ENCODE measurements around the gene SZT2. TPM values are rescaled to one million over a fixed set of nuclear protein-coding genes. Genes with fewer than 3 reads are reported as not detected.

The SZT2 gene
- total and polyA plus RNA-seq, 2 of the 13 experiments (the other 11 are each of a cell fraction or from before 2014, with no cell fraction given), result 8.0 to 8.8 TPM

DNA sequence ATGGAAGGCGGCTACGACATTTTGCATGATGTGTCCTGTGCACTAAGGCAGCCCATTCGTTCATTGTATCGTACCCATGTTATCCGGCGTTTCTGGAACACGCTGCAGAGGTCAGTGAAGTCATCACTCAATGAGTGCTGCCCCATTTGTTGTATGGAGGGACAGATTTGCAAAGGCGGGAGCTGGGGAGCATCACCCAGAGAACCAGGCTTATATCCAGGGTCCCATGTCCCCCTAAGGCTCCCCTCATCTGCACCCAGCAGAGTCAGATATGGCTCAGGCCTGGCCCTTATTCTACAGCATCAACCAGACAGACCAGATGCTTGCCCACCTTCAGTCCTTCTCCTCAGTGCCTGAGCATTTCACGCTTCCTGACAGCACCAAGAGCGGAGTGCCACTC is 31.2 kb downstream of the SZT2 start (continued):
- no peak for TF ChIP-seq HOXA7 (CRISPR knock-in tag; IDR thresholded peaks at IDR 0.05)
- no peak for TF ChIP-seq REST (IDR thresholded peaks at IDR 0.05; ENCODE audit: borderline replicate concordance in 1 of 2, low read depth in 1 of 2, low read length in 2 of 2)
- no peak for TF ChIP-seq ZNF576 (CRISPR knock-in tag; IDR thresholded peaks at IDR 0.05)
- TF ChIP-seq ZBTB10 (CRISPR knock-in tag; IDR thresholded peaks at IDR 0.05; ENCODE audit: borderline replicate concordance), result no peak
- TF ChIP-seq ZNF496 (CRISPR knock-in tag; IDR thresholded peaks at IDR 0.05; ENCODE audit: insufficient replicate concordance), result no peak
- TF ChIP-seq ZNF44 (CRISPR knock-in tag; IDR thresholded peaks at IDR 0.05), result no peak
- TF ChIP-seq HMGA1 (CRISPR knock-in tag; conservative IDR thresholded peaks at IDR 0.05), result no peak
- no peak for TF ChIP-seq PAWR (CRISPR knock-in tag; IDR thresholded peaks at IDR 0.05; ENCODE audit: borderline replicate concordance)
- TF ChIP-seq PRMT3 (CRISPR knock-in tag; IDR thresholded peaks at IDR 0.05; ENCODE audit: borderline replicate concordance, low read depth), result no peak
- TF ChIP-seq ZNF704 (CRISPR knock-in tag; IDR thresholded peaks at IDR 0.05; ENCODE audit: borderline replicate concordance), result no peak
- no peak for TF ChIP-seq ELK4 (CRISPR knock-in tag; IDR thresholded peaks at IDR 0.05; ENCODE audit: borderline replicate concordance)
